Smooth muscle cell (in vitro differentiated cells): ENCODE results near the gene NT5M. TPM values are rescaled to one million over a fixed set of nuclear protein-coding genes. Genes with fewer than 3 reads are reported as not detected.

Experiments used
- DNase-seq: peaks from one replicate; lab custom pipeline; 2025; ENCODE audit not compliant: unreplicated experiment; lab: John Stamatoyannopoulos, UW
- H2AFZ ChIP-seq: fragments of 200-600 bp; sonication (generic); 2 replicates; pipeline ENCODE4 v1.6.0; 2016; ENCODE audit warnings: antibody characterized with exemption, low read depth, mild to moderate bottlenecking
- H3F3A ChIP-seq: fragments of 200-600 bp; sonication (generic); 2 replicates; pipeline ENCODE4 v1.6.0; 2017; ENCODE audit warnings: antibody characterized with exemption, low read depth
- H3K27ac ChIP-seq: fragments of 200-600 bp; sonication (generic); 2 replicates; pipeline ENCODE4 v1.5.1; 2016; ENCODE audit warnings: low read depth, mild to moderate bottlenecking
- H3K27me3 ChIP-seq: fragments of 200-600 bp; sonication (generic); 2 replicates; pipeline ENCODE4 v1.6.1; 2016; ENCODE audit warnings: low read depth, mild to moderate bottlenecking
- H3K36me3 ChIP-seq: fragments of 200-600 bp; sonication (generic); 2 replicates; pipeline ENCODE4 v1.5.1; 2016; ENCODE audit warnings: low read depth
- H3K4me1 ChIP-seq: fragments of 200-600 bp; sonication (generic); 2 replicates; pipeline ENCODE4 v1.5.1; 2016; ENCODE audit warnings: low read depth
- H3K4me2 ChIP-seq: fragments of 200-600 bp; sonication (generic); 2 replicates; pipeline ENCODE4 v1.6.0; 2016; ENCODE audit warnings: mild to moderate bottlenecking
- H3K4me3 ChIP-seq: fragments of 200-600 bp; sonication (generic); 2 replicates; pipeline ENCODE4 v1.5.1; 2016; ENCODE audit warnings: mild to moderate bottlenecking
- H3K79me2 ChIP-seq: fragments of 200-600 bp; sonication (generic); 2 replicates; pipeline ENCODE4 v1.6.0; 2016; ENCODE audit warnings: low read depth, mild to moderate bottlenecking
- H3K9ac ChIP-seq: fragments of 200-600 bp; sonication (generic); 2 replicates; pipeline ENCODE4 v1.6.0; 2016; ENCODE audit warnings: low read depth
- H3K9me3 ChIP-seq: fragments of 200-600 bp; sonication (generic); replicated peaks from 2 replicates; pipeline ENCODE4 v1.5.1; 2016; ENCODE audit warnings: low read depth
- H4K20me1 ChIP-seq: fragments of 200-600 bp; sonication (generic); 2 replicates; pipeline ENCODE4 v1.6.0; 2016; ENCODE audit warnings: low read depth
- CTCF ChIP-seq: fragments of 200-600 bp; sonication (generic); IDR thresholded peaks from 2 replicates; pipeline ENCODE4 v1.5.1; 2017; ENCODE audit warnings: borderline replicate concordance, mild to moderate bottlenecking, antibody characterized with exemption; ENCODE audit not compliant: insufficient read depth, poor library complexity, severe bottlenecking
- WGBS: methylation state at CpG from one replicate; pipeline ENCODE4 v1.1.7; 2016; ENCODE audit warnings: low lambda C conversion rate; 5-methylcytosine and 5-hydroxymethylcytosine counted together
- polyA plus RNA-seq: library from polyadenylated mRNA; unstranded; fragments of >200 nt; fragmentation: Nextera tagmentation; extraction: Ambion mirVana; gene quantifications from 2 replicates; pipeline ENCODE4 v1.2.1, GENCODE V29; 2016
- total RNA-seq: library from RNA; depleted of rRNA; stranded (reverse); fragments of >200 nt; gene quantifications from 2 replicates; pipeline ENCODE4 v1.2.3, GENCODE V29; 2014

NT5M gene
- total and polyA plus RNA-seq, 2 experiments from 2014 or later: 2.5 to 6.1 TPM

- Histone ChIP-seq H3F3A (no peaks in the 10 kb centered on the region), H3K4me2 (no peak overlapping the region), H3K36me3 (no peaks in the 10 kb centered on the region), H2AFZ (no peak overlapping the region), H3K4me1 (no peaks in the 10 kb centered on the region), H3K4me3 (no peak overlapping the region), H3K27ac (no peak overlapping the region), H3K27me3 (no peaks in the 10 kb centered on the region), H4K20me1 (no peaks in the 10 kb centered on the region), H3K79me2 (no peaks in the 10 kb centered on the region), H3K9ac (no peak overlapping the region), H3K9me3 (no peaks in the 10 kb centered on the region)
- WGBS: 94% methylated on average over 15 of the region's 15 CpGs
- DNase-seq: no peak
- no peak for TF ChIP-seq CTCF
These were observed 50.7 kb downstream of the NT5M start for GRCh38 chr17:17353625-17354484.

- TF ChIP-seq CTCF: peak; percentile 86
- DNase-seq: peak; percentile 23
These were observed 51.6 kb downstream of the NT5M start for GRCh38 chr17:17354560-17355349.

GRCh38 chr17:17355426-17355825 is 52.3 kb downstream of the NT5M start:
- H3K27me3 ChIP-seq: no peaks in the 10 kb centered on the region
- H3K36me3 ChIP-seq: no peaks in the 10 kb centered on the region
- WGBS: 79% methylated on average over 12 of the region's 12 CpGs
- no peaks in the 10 kb centered on the region for H3K79me2 ChIP-seq
- no peaks in the 10 kb centered on the region for H3K9me3 ChIP-seq
- H4K20me1 ChIP-seq: no peaks in the 10 kb centered on the region
- H3K27ac ChIP-seq: no peak overlapping the region
- H3K4me2 ChIP-seq: no peak overlapping the region
- no peaks in the 10 kb centered on the region for H3F3A ChIP-seq
- DNase-seq: no peak
- H3K9ac ChIP-seq: no peak overlapping the region
- no peak overlapping the region for H3K4me3 ChIP-seq
- TF ChIP-seq CTCF: no peak
- no peak overlapping the region for H2AFZ ChIP-seq
- no peaks in the 10 kb centered on the region for H3K4me1 ChIP-seq

More at GRCh38 chr17:17354560-17355349, 51.6 kb downstream of the NT5M start:
- Histone ChIP-seq H3K27me3 (no peaks in the 10 kb centered on the region), H3K9me3 (no peaks in the 10 kb centered on the region), H4K20me1 (no peaks in the 10 kb centered on the region), H3K27ac (no peak overlapping the region), H3F3A (no peaks in the 10 kb centered on the region), H3K4me2 (no peak overlapping the region), H3K4me3 (no peak overlapping the region), H3K9ac (no peak overlapping the region), H2AFZ (no peak overlapping the region), H3K36me3 (no peaks in the 10 kb centered on the region), H3K79me2 (no peaks in the 10 kb centered on the region), H3K4me1 (no peaks in the 10 kb centered on the region)
- WGBS: 44% methylated on average over 13 of the region's 14 CpGs
